ENCODE data around the gene ADRA2B.

Gene ADRA2B

DNA sequence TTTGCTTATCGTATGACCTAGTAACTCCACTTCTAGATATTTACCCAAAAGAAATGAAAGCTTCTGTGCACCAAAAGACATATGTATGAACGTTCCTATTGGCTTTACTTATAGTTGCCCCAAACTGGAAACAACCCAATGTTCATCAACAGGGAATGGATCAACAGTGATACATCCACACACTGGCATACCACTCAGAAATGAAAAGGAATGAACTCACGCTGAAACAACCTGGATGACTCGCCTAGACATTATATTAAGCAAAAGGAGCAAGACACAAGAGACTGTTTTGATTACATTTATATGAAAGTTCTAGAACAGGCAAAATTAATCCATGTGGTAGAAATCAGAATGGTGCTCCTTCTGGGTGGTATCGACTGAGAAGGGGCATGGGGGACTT lies 18.9 kb downstream of the ADRA2B start:
- no peak overlapping the region for H3K4me3 ChIP-seq (replicated peaks; ENCODE audit: low read depth, low read length)
- no peak for TF ChIP-seq CTCF (IDR thresholded peaks at IDR 0.05; ENCODE audit: low read length, missing control alignments)
- DNase-seq (ENCODE audit: low read depth): no peak

- no peak for DNase-seq (ENCODE audit: low read depth)
- no peak for TF ChIP-seq CTCF (IDR thresholded peaks at IDR 0.05; ENCODE audit: low read length, missing control alignments)
- no peak overlapping the region for H3K4me3 ChIP-seq (replicated peaks; ENCODE audit: low read depth, low read length)
Measured at GRCh38 chr2:96095116-96095636, 21.2 kb downstream of the ADRA2B start.

- no peak overlapping the region for H3K4me3 ChIP-seq (replicated peaks; ENCODE audit: low read depth, low read length)
- DNase-seq (ENCODE audit: low read depth): no peak
- no peak for TF ChIP-seq CTCF (IDR thresholded peaks at IDR 0.05; ENCODE audit: low read length, missing control alignments)
Measured at GRCh38 chr2:96093528-96093927, 22.8 kb downstream of the ADRA2B start.

DNA sequence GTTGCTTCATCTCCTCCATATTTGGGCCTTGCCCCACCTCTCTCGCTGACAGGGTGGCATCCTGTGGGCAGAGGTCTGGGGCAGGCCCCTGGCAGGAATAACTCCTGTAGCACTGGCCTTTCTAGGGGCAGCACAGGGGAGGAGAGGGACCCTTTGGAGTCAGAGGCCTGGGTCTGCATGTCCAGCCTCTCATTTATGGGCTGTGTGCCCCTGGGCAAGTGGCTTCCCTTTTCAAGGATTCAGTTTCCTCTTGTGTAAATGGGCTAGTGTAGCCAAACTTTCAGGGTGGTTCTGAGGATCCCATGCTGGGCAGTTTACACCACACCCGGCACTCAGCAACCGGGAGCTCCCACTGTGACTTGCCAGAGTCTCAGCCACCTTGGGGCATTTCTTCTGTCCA lies 23.4 kb downstream of the ADRA2B start:
- no peak overlapping the region for H3K4me3 ChIP-seq (replicated peaks; ENCODE audit: low read depth, low read length)
- no peak for DNase-seq (ENCODE audit: low read depth)
- TF ChIP-seq CTCF (IDR thresholded peaks at IDR 0.05; ENCODE audit: low read length, missing control alignments): no peak

GRCh38 chr2:96092573-96092877 lies 23.8 kb downstream of the ADRA2B start:
- TF ChIP-seq CTCF (IDR thresholded peaks at IDR 0.05; ENCODE audit: low read length, missing control alignments): no peak
- H3K4me3 ChIP-seq (replicated peaks; ENCODE audit: low read depth, low read length): no peak overlapping the region
- no peak for DNase-seq (ENCODE audit: low read depth)

GRCh38 chr2:96091711-96092572 lies 24.4 kb downstream of the ADRA2B start:
- no peak for TF ChIP-seq CTCF (IDR thresholded peaks at IDR 0.05; ENCODE audit: low read length, missing control alignments)
- no peak overlapping the region for H3K4me3 ChIP-seq (replicated peaks; ENCODE audit: low read depth, low read length)
- DNase-seq (ENCODE audit: low read depth): no peak

Measured in fibroblast of pulmonary artery (primary cell).